H1 (cell line): ENCODE measurements around the gene NPIPB8. TPM values are rescaled to one million over a fixed set of nuclear protein-coding genes. Genes with fewer than 3 reads are reported as not detected.
"Not testable (repeated sequence)": the region's sequence is repeated elsewhere in the genome, so short reads cannot be mapped to it uniquely, and the experiment has no call there.

Source experiments
- CTCF ChIA-PET: fragments of 300-600 bp; sonication (Branson Sonifier 250); formaldehyde crosslinking; loops from one replicate; lab custom pipeline; 2021; ENCODE audit not compliant: partially characterized antibody; lab: Charles Lee
- POLR2A ChIA-PET: fragments of 300-600 bp; sonication (Branson Sonifier 250); formaldehyde crosslinking; loops from one replicate; lab custom pipeline; 2021; ENCODE audit warnings: inconsistent platforms; ENCODE audit not compliant: partially characterized antibody; lab: Charles Lee
- DNase-seq, 2 experiments: peaks; one replicate each; pipeline versions ENCODE4 v3.0.0 to v3.0.0-alpha.2; 2010 to 2022; ENCODE audit warnings: low spot score in 2 of 2, low read depth in 1 of 2, mixed read lengths in 1 of 2
- FAIRE-seq: peaks from 2 replicates; lab custom pipeline; 2011; peaks lifted over from hg19 to GRCh38; lab: Jason Lieb, UNC
- H2AFZ ChIP-seq: 2 replicates; pipeline ENCODE4 v1.8.1; 2012; ENCODE audit warnings: low read length, inconsistent platforms
- H2AK5ac ChIP-seq: 2 replicates; pipeline ENCODE4 v1.6.1; 2013; ENCODE audit warnings: low read depth, low read length
- H2BK120ac ChIP-seq: replicated peaks from 2 replicates; pipeline ENCODE3; 2013; ENCODE audit warnings: low read depth, low read length, inconsistent platforms
- H2BK12ac ChIP-seq: 2 replicates; pipeline ENCODE4 v1.6.1; 2013; ENCODE audit warnings: low read depth, low read length
- H2BK15ac ChIP-seq: 2 replicates; pipeline ENCODE4 v1.6.1; 2013; ENCODE audit warnings: low read length
- H2BK20ac ChIP-seq: 2 replicates; pipeline ENCODE4 v1.6.1; 2013; ENCODE audit warnings: low read length
- H2BK5ac ChIP-seq: 2 replicates; pipeline ENCODE4 v1.6.1; 2013; ENCODE audit warnings: low read depth, low read length
- H3K14ac ChIP-seq: 2 replicates; pipeline ENCODE4 v1.6.1; 2013; ENCODE audit warnings: inconsistent platforms; ENCODE audit not compliant: insufficient read length
- H3K18ac ChIP-seq: 2 replicates; pipeline ENCODE4 v1.6.1; 2013; ENCODE audit warnings: low read length; ENCODE audit errors: extremely low read depth
- H3K23ac ChIP-seq: 2 replicates; pipeline ENCODE4 v1.6.1; 2013; ENCODE audit warnings: inconsistent platforms; ENCODE audit not compliant: insufficient read length
- H3K23me2 ChIP-seq: 2 replicates; pipeline ENCODE4 v1.6.1; 2013; ENCODE audit warnings: low read depth, low read length
- H3K27ac ChIP-seq: 2 replicates; pipeline ENCODE4 v1.6.1; 2011; ENCODE audit warnings: low read depth, low read length, inconsistent platforms
- H3K27me3 ChIP-seq, 4 experiments: replicated peaks in 1 of 4; 1 replicate in 1 of 4; 2 replicates in 3 of 4; pipeline versions ENCODE4 v1.6.1 to v1.8.1; 2011 to 2013; ENCODE audit warnings: low read length in 3 of 4, mild to moderate bottlenecking in 3 of 4, inconsistent platforms in 2 of 4, mixed read lengths in 2 of 4, moderate library complexity in 1 of 4; ENCODE audit not compliant: control insufficient read depth in 3 of 4, insufficient read depth in 3 of 4; ENCODE audit errors: extremely low read depth in 1 of 4
- H3K36me3 ChIP-seq, 4 experiments: 2 replicates each; pipeline versions ENCODE4 v1.6.1 to v1.8.1; 2011 to 2013; ENCODE audit warnings: mild to moderate bottlenecking in 4 of 4, low read length in 3 of 4, moderate library complexity in 2 of 4, control low read depth in 1 of 4, inconsistent platforms in 1 of 4; ENCODE audit not compliant: insufficient read depth in 4 of 4, control insufficient read depth in 2 of 4
- H3K4ac ChIP-seq: replicated peaks from 2 replicates; pipeline ENCODE3; 2013; ENCODE audit warnings: low read length, low read depth, mixed read lengths, inconsistent platforms; ENCODE audit not compliant: insufficient read length
- H3K4me1 ChIP-seq, 4 experiments: replicated peaks in 1 of 4; 1 replicate in 1 of 4; 2 replicates in 3 of 4; pipeline versions ENCODE4 v1.6.1 to v1.8.1; 2011 to 2013; ENCODE audit warnings: low read length in 3 of 4, inconsistent platforms in 2 of 4, mixed read lengths in 1 of 4; ENCODE audit not compliant: insufficient read depth in 4 of 4, control insufficient read depth in 3 of 4
- H3K4me2 ChIP-seq, 2 experiments: 2 replicates each; pipeline versions ENCODE4 v1.6.1 to v1.8.1; 2011 to 2013; ENCODE audit warnings: low read depth in 2 of 2, low read length in 2 of 2, control low read depth in 1 of 2, inconsistent platforms in 1 of 2, mild to moderate bottlenecking in 1 of 2; ENCODE audit not compliant: insufficient read depth in 1 of 2
- H3K4me3 ChIP-seq, 4 experiments: fragments of 200-600, 300-600 bp in 1 of 4; sonication (generic), shearing (Covaris generic), sonication (Bioruptor Twin) in 1 of 4; 2 replicates each; pipeline versions ENCODE4 v1.5.1 to v1.8.1; 2011 to 2016; ENCODE audit warnings: low read length in 4 of 4, low read depth in 3 of 4, control low read depth in 2 of 4, inconsistent platforms in 2 of 4, mild to moderate bottlenecking in 2 of 4, mixed read lengths in 1 of 4, moderate library complexity in 1 of 4; ENCODE audit not compliant: insufficient read depth in 2 of 4; ENCODE audit errors: extremely low read depth in 1 of 4
- H3K56ac ChIP-seq: replicated peaks from 2 replicates; pipeline ENCODE3; 2013; ENCODE audit warnings: low read depth, mild to moderate bottlenecking, mixed read lengths, low read length, inconsistent platforms; ENCODE audit not compliant: insufficient read length
- H3K79me1 ChIP-seq: 2 replicates; pipeline ENCODE4 v1.6.1; 2013; ENCODE audit warnings: low read depth, low read length, control low read depth
- H3K79me2 ChIP-seq, 2 experiments: 2 replicates each; pipeline versions ENCODE4 v1.6.1 to v1.8.1; 2012 to 2013; ENCODE audit warnings: low read length in 2 of 2, mild to moderate bottlenecking in 2 of 2, inconsistent platforms in 1 of 2; ENCODE audit not compliant: insufficient read depth in 2 of 2, control insufficient read depth in 1 of 2
- H3K9ac ChIP-seq, 4 experiments: replicated peaks in 1 of 4; 1 replicate in 1 of 4; 2 replicates in 3 of 4; pipeline versions ENCODE4 v1.6.1 to v1.8.1; 2011 to 2013; ENCODE audit warnings: low read depth in 3 of 4, low read length in 3 of 4, control low read depth in 2 of 4, mild to moderate bottlenecking in 2 of 4, moderate library complexity in 2 of 4, inconsistent platforms in 1 of 4; ENCODE audit errors: extremely low read depth in 1 of 4
- H3K9me3 ChIP-seq, 2 experiments: 2 replicates each; pipeline versions ENCODE4 v1.6.1 to v1.8.1; 2012 to 2013; ENCODE audit warnings: mild to moderate bottlenecking in 2 of 2, moderate library complexity in 2 of 2, control low read depth in 1 of 2, inconsistent platforms in 1 of 2, low read depth in 1 of 2, low read length in 1 of 2, mixed read lengths in 1 of 2; ENCODE audit not compliant: insufficient read depth in 2 of 2
- H4K20me1 ChIP-seq, 2 experiments: replicated peaks in 1 of 2; 2 replicates each; pipeline versions ENCODE3 to v1.8.1; 2011 to 2013; ENCODE audit warnings: inconsistent platforms in 2 of 2, low read length in 2 of 2, mild to moderate bottlenecking in 1 of 2; ENCODE audit not compliant: insufficient read depth in 2 of 2, control insufficient read depth in 1 of 2
- H4K5ac ChIP-seq: 2 replicates; pipeline ENCODE4 v1.6.1; 2013; ENCODE audit warnings: low read length, low read depth, mixed read lengths, inconsistent platforms; ENCODE audit not compliant: insufficient read length
- H4K8ac ChIP-seq: 2 replicates; pipeline ENCODE4 v1.8.0; 2013; ENCODE audit warnings: mild to moderate bottlenecking, moderate library complexity, low read length, inconsistent platforms; ENCODE audit not compliant: insufficient read depth; ENCODE audit errors: extremely low read depth
- H4K91ac ChIP-seq: replicated peaks from 2 replicates; pipeline ENCODE3; 2013; ENCODE audit warnings: low read length, mixed read lengths, inconsistent platforms; ENCODE audit not compliant: insufficient read length
- RAD21 ChIP-seq, 2 experiments: IDR thresholded peaks in 1 of 2; conservative IDR thresholded peaks in 1 of 2; 2 replicates each; pipeline ENCODE4 v1.6.1; 2011; ENCODE audit warnings: low read depth in 2 of 2, low read length in 2 of 2, improper control_type of control experiment in 1 of 2, inconsistent platforms in 1 of 2, mild to moderate bottlenecking in 1 of 2, moderate library complexity in 1 of 2
- WGBS, 2 experiments: shearing (Covaris generic) in 1 of 2; methylation state at CpG; one replicate each; pipeline versions ENCODE4 v1.1.6 to v1.1.7; 2013 to 2015; ENCODE audit warnings: low lambda C conversion rate in 2 of 2, mixed read lengths in 2 of 2, inconsistent platforms in 1 of 2, low coverage in 1 of 2, missing lambda C conversion rate in 1 of 2; ENCODE audit not compliant: insufficient replicate concordance in 2 of 2, insufficient coverage in 1 of 2, insufficient read length in 1 of 2; ENCODE audit errors: extremely low coverage in 1 of 2, missing lambda C conversion rate in 1 of 2; 5-methylcytosine and 5-hydroxymethylcytosine counted together
- polyA plus RNA-seq, 7 experiments: library from polyadenylated mRNA; depleted of rRNA in 3 of 7; stranded (reverse) in 5 of 7; unstranded in 2 of 7; fragments of >200 nt in 5 of 7; fragments of 200-250 nt in 2 of 7; gene quantifications; 1 replicate in 5 of 7; 2 replicates in 1 of 7; 4 replicates in 1 of 7; pipeline versions ENCODE4 v1.2.1 to v1.2.3, GENCODE V29; 2011 to 2013; ENCODE audit warnings: missing spikeins in 2 of 7, mixed read lengths in 2 of 7
- total RNA-seq: library from RNA; stranded (reverse); fragmentation: NEBNext Ultra II Directional; extraction: Animal tissue kit (Norgen Biotek cat#: 25700); gene quantifications from 2 replicates; pipeline ENCODE4 v1.2.1, GENCODE V29; 2021
- TF ChIP-seq, protein P1 (sequence below), 3 experiments: IDR thresholded peaks; 1 replicate in 2 of 3; 2 replicates in 1 of 3; pipeline versions ENCODE4 v1.5.1 to v1.6.1; 2011; ENCODE audit warnings: low read length in 3 of 3, mild to moderate bottlenecking in 3 of 3, inconsistent platforms in 2 of 3, low read depth in 1 of 3, moderate library complexity in 1 of 3; ENCODE audit not compliant: insufficient read depth in 1 of 3; ENCODE audit errors: control extremely low read depth in 1 of 3

The NPIPB8 gene
- total and polyA plus RNA-seq, 2 of the 8 experiments (the other 6 are each of a cell fraction or from before 2014, with no cell fraction given): 0.05 TPM; not detected in 1

DNA sequence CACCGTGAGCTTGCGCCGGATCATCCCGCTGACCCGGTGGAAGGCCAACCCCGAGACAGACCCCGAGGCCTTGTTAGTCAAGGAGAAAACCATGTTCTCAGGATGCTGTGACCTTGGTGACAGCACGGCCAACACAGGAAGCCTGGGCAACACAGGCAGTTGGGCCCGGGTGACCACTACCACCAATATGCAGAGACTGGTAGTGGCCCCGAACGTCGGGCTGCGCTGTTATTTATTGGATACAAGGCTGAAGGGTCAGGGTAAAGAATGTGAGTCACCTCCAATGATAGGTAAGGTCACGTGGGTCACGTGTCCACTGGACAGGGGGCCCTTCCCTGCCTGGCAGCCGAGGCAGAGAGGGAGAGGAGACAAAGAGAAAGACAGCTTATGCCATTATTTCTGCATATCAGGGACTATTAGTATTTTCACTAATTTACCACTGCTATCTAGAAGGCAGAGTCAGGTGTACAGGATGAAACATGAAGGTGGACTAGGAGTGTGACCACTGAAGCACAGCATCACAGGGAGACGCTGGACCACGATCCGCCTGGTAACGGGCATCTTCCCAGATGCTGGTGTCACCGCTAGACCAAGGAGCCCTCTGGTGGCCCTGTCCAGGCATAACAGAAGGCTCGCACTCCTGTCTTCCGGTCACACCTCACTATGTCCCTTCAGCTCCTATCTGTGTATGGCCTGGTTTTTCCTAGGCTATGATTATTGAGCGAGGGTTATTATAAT is 22.2 kb upstream of the NPIPB8 start:
- H2BK120ac ChIP-seq, H3K27ac ChIP-seq, H3K23me2 ChIP-seq, H2AK5ac ChIP-seq, H3K4me1 ChIP-seq, H3K14ac ChIP-seq, H3K9me3 ChIP-seq, H3K4ac ChIP-seq, H3K79me1 ChIP-seq, H3K56ac ChIP-seq, H4K8ac ChIP-seq, H2AFZ ChIP-seq, H4K5ac ChIP-seq, H2BK20ac ChIP-seq, H3K18ac ChIP-seq, H3K4me2 ChIP-seq, H3K79me2 ChIP-seq, H4K20me1 ChIP-seq, H3K4me3 ChIP-seq, H2BK15ac ChIP-seq, FAIRE-seq, H3K27me3 ChIP-seq, H3K9ac ChIP-seq, H2BK5ac ChIP-seq, H2BK12ac ChIP-seq, H3K36me3 ChIP-seq, H3K23ac ChIP-seq, H4K91ac ChIP-seq: not testable (repeated sequence)
- peak in 1 of 2 experiments; percentile 60 for DNase-seq
- ChIA-PET POLR2A (interaction anchor here (0.6 kb wide), 1 partner anchor 112 kb away, joined by 3 read pairs; no protein-coding TSS in a partner anchor), CTCF (interaction anchor here (0.7 to 2.6 kb wide), 8 partner anchors 12 to 136 kb away, joined by 3 to 7 read pairs (median 4); no protein-coding TSS in a partner anchor)
- TF ChIP-seq RAD21 (IDR thresholded peaks at IDR 0.05 in 1 of 2, conservative IDR thresholded peaks at IDR 0.05 in 1 of 2; ENCODE audit: low read depth in 2 of 2, low read length in 2 of 2): peak; percentile 63 to 66
- TF ChIP-seq, protein P1, sequence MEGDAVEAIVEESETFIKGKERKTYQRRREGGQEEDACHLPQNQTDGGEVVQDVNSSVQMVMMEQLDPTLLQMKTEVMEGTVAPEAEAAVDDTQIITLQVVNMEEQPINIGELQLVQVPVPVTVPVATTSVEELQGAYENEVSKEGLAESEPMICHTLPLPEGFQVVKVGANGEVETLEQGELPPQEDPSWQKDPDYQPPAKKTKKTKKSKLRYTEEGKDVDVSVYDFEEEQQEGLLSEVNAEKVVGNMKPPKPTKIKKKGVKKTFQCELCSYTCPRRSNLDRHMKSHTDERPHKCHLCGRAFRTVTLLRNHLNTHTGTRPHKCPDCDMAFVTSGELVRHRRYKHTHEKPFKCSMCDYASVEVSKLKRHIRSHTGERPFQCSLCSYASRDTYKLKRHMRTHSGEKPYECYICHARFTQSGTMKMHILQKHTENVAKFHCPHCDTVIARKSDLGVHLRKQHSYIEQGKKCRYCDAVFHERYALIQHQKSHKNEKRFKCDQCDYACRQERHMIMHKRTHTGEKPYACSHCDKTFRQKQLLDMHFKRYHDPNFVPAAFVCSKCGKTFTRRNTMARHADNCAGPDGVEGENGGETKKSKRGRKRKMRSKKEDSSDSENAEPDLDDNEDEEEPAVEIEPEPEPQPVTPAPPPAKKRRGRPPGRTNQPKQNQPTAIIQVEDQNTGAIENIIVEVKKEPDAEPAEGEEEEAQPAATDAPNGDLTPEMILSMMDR (IDR thresholded peaks at IDR 0.05; ENCODE audit: control extremely low read depth in 1 of 3, insufficient read depth in 1 of 3, low read depth in 1 of 3, low read length in 3 of 3): peak; percentile 43 to 52 (median 45)
- whole genome bisulfite sequencing, 2 experiments: 54% methylated on average over 16 of the region's 24 CpGs; no CpG with 5 or more reads in 1 of the 2 experiments
